BLaER1 (cell line): ENCODE measurements around the gene OTULINL.
"Not testable (repeated sequence)": the region's sequence is repeated elsewhere in the genome, so short reads cannot be mapped to it uniquely, and the experiment has no call there.

ENCODE experiments used
- H3K27ac ChIP-seq: shearing (Covaris generic); formaldehyde crosslinking; 2 replicates; pipeline ENCODE4 v1.8.1; 2022
- H3K27me3 ChIP-seq: shearing (Covaris generic); formaldehyde crosslinking; 2 replicates; pipeline ENCODE4 v1.8.1; 2022
- H3K36me3 ChIP-seq: shearing (Covaris generic); formaldehyde crosslinking; 2 replicates; pipeline ENCODE4 v1.8.1; 2022
- H3K4me1 ChIP-seq: shearing (Covaris generic); formaldehyde crosslinking; 2 replicates; pipeline ENCODE4 v1.8.1; 2022
- H3K4me2 ChIP-seq: shearing (Covaris generic); formaldehyde crosslinking; 2 replicates; pipeline ENCODE4 v1.8.1; 2022
- H3K4me3 ChIP-seq: shearing (Covaris generic); formaldehyde crosslinking; 2 replicates; pipeline ENCODE4 v1.8.1; 2022
- H3K9ac ChIP-seq: shearing (Covaris generic); formaldehyde crosslinking; 2 replicates; pipeline ENCODE4 v1.8.1; 2022
- H3K9me3 ChIP-seq: shearing (Covaris generic); formaldehyde crosslinking; 2 replicates; pipeline ENCODE4 v1.8.1; 2022
- H4K20me1 ChIP-seq: shearing (Covaris generic); formaldehyde crosslinking; 2 replicates; pipeline ENCODE4 v1.8.1; 2022
- Cebpa-rat ChIP-seq: shearing (Covaris generic); IDR thresholded peaks from 2 replicates; pipeline ENCODE4 v1.8.1; 2022

The OTULINL gene

DNA sequence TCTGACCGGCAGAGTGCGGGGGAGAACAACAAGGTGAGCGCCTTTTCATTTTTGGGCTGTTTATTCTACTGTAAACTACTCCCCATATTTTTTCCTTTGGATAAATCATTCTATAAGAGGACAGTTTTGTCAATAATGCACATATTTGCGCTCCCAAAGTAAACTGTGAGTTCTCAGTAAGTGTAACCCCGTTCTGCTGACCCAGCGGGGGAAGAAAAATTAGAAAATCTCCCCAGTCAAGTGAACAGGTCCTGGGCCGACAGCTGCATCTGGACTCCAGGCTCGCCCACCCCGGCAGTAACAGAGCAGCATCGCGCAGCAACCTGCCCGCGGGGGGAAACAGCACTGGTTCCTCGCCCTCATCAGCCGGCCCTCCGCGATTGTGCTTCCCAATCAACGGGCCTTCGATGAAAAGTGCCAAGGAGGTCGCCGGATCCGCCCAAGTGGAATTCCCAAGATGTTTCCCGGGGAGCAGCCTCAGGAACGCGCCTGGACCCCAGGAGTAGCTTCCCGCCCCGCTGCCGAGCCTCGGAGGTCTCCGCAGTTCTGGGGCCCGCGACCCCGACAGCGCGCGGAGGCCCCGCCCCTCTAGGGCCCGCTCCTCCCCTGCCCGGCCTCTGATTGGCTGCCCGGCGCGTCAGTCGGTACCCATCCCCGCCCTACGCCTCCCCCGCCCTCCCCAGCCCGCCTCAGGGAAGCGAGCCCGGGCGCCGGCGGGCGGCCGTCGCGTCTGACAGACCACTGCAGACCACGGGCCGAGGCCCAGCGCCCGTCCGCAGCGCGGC is at the start of gene OTULINL:
Gene OTULINL (plus strand): TSS at position 687 of the 785 bp plus-strand sequence. CDS start 103 bp downstream, outside the sequence.
- no peak for TF ChIP-seq Cebpa-rat
- Histone ChIP-seq H3K9me3 (peaks cover 25% of the 10 kb centered on the region), H3K4me2 (peak within 1 kb of the TSS; percentile 99), H3K4me1 (peaks cover 13% of the 10 kb centered on the region; the same call in 1 of the 2 replicates), H3K9ac (peak within 1 kb of the TSS; percentile 6; the same call in 1 of the 2 replicates), H3K36me3 (no peaks in the 10 kb centered on the region), H3K27me3 (peaks cover 44% of the 10 kb centered on the region), H4K20me1 (peaks cover 8% of the 10 kb centered on the region; the same call in 1 of the 2 replicates), H3K27ac (no peak within 1 kb of the TSS), H3K4me3 (peak within 1 kb of the TSS; percentile 71)

DNA sequence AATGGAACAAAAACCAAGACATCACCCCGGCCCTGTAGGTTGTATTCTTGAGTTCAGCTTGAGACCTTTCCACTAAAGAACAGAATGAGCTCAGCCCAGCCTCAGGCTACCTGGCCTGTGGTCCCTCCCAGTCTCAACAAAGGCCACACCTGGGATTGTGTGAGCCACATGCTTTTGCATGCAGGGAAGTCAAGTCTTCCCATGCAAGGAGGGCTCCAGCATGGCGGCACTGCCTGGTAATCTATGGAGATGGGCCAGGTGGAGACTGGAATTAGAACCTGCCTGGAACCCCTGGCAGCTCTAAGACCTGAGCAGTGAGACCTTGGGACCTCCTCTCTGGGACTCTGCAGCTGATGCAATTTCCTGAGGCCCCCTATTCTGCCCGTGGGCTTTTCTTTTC is 49.4 kb upstream of the OTULINL start:
- no peak for TF ChIP-seq Cebpa-rat
- Histone ChIP-seq H3K9ac (no peak overlapping the region), H3K27ac (no peak overlapping the region), H3K27me3 (no peaks in the 10 kb centered on the region), H3K4me2 (no peak overlapping the region), H4K20me1 (no peaks in the 10 kb centered on the region), H3K4me3 (no peak overlapping the region), H3K4me1 (peaks cover 17% of the 10 kb centered on the region), H3K9me3 (no peaks in the 10 kb centered on the region), H3K36me3 (no peaks in the 10 kb centered on the region)

DNA sequence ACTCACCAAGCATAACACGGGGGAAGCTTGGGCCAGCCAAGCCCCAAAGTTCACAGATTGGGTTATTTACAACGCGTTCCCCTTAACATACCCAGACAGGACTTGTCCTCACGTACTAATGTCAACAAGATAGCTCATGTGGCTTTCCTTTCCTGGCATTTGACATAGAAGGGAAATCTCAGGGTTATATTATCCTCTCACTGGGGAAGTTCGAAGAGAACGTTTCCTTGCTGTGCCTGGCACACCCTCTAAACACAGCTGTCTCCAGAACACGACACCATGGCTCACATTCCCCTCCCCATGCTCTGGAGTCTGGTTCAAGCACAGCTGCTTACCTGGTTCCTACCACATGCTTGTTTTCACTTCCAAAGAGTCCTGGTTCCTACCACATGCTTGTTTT is 46.8 kb upstream of the OTULINL start:
- H3K9me3 ChIP-seq: no peaks in the 10 kb centered on the region
- no peaks in the 10 kb centered on the region for H3K27me3 ChIP-seq

DNA sequence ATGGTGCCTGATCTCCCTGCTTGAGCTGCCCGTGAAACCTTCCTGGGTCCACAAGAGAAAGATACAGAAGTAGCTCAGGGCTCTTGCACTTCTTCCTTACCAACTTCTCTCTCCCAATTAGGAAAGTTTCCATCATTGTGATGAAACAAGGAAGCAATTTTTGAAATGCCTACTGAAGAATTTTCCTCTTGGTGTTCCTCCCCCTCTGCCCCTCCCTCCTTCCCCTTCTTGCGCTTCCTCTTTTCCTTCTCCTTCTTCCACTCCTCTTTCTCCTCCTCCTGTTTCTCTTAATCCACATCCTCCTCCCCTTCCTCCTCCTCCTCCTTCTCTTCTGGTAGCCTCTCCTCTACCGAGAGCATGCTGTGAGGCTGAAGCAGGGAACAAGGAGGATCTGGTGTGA is 36.3 kb upstream of the OTULINL start:
- H3K4me2 ChIP-seq: no peak overlapping the region
- no peak overlapping the region for H3K4me3 ChIP-seq
- no peak overlapping the region for H3K9ac ChIP-seq
- H3K4me1 ChIP-seq: peaks cover 15% of the 10 kb centered on the region
- H3K27ac ChIP-seq: no peak overlapping the region
- H4K20me1 ChIP-seq: 0 out of 2 replicates have a peak, but pooled peaks cover 8% of the 10 kb centered on the region
- TF ChIP-seq Cebpa-rat: no peak
- H3K27me3 ChIP-seq: no peaks in the 10 kb centered on the region
- peaks cover 24% of the 10 kb centered on the region for H3K9me3 ChIP-seq
- no peaks in the 10 kb centered on the region for H3K36me3 ChIP-seq

More for the DNA sequence above, 46.8 kb upstream of the OTULINL start:
- no peak overlapping the region for H3K4me3 ChIP-seq
- H4K20me1 ChIP-seq: no peaks in the 10 kb centered on the region
- H3K9ac ChIP-seq: no peak overlapping the region
- H3K4me2 ChIP-seq: peak overlapping the region; percentile 69
- TF ChIP-seq Cebpa-rat: no peak
- no peak overlapping the region for H3K27ac ChIP-seq
- H3K36me3 ChIP-seq: no peaks in the 10 kb centered on the region
- peaks cover 17% of the 10 kb centered on the region for H3K4me1 ChIP-seq

DNA sequence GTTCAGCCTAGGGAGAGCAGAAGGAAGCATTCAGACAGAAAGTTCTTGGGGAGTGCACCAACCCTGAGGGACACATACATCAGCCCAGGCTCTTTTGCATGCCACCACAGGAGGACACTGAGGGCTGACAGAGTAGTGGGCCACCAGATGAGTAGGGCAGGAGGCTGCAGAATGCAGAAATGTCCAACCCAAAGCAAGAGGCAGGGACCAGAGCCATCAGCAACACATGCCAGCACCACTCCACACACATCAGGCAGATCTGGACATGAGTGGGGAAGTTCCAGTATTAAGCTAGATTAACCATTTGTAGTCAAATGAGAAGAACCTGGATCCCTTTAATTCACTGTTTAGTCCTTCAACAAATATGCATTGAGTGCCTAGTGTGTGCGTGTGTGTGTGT is 35.7 kb upstream of the OTULINL start:
- H4K20me1 ChIP-seq: 0 out of 2 replicates have a peak, but pooled peaks cover 8% of the 10 kb centered on the region
- H3K27me3 ChIP-seq: peaks cover 2% of the 10 kb centered on the region; the same call in 1 of the 2 replicates
- no peak overlapping the region for H3K9ac ChIP-seq
- H3K4me1 ChIP-seq: peaks cover 15% of the 10 kb centered on the region
- no peak overlapping the region for H3K4me2 ChIP-seq
- H3K36me3 ChIP-seq: no peaks in the 10 kb centered on the region
- peaks cover 19% of the 10 kb centered on the region for H3K9me3 ChIP-seq
- no peak overlapping the region for H3K4me3 ChIP-seq
- TF ChIP-seq Cebpa-rat: no peak
- no peak overlapping the region for H3K27ac ChIP-seq

DNA sequence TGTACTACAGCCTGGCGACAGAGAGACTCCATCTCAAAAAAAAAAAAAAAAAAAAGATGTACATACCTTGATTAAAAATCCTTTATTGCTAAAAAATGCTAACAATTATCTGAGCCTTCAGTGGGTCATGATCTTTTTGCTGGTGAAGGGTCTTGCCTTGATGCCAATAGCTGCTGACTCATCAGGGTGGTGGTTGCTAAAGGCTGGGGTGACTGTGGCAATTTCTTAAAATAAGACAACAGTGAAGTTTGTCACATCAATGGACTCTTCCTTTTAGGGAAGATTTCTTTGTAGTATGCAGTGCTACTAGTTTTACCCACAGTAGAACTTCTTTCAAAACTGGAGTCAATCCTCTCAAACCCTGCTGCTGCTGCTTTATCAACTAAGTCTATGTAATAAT is 33.9 kb upstream of the OTULINL start:
- Histone ChIP-seq H3K27me3 (peaks cover 4% of the 10 kb centered on the region; the same call in 1 of the 2 replicates), H3K27ac (no peak overlapping the region), H3K9me3 (peaks cover 14% of the 10 kb centered on the region), H3K4me3 (no peak overlapping the region), H3K36me3 (no peaks in the 10 kb centered on the region), H4K20me1 (0 out of 2 replicates have a peak, but pooled peaks cover 8% of the 10 kb centered on the region), H3K4me2 (no peak overlapping the region), H3K4me1 (peaks cover 15% of the 10 kb centered on the region), H3K9ac (no peak overlapping the region)
- no peak for TF ChIP-seq Cebpa-rat

DNA sequence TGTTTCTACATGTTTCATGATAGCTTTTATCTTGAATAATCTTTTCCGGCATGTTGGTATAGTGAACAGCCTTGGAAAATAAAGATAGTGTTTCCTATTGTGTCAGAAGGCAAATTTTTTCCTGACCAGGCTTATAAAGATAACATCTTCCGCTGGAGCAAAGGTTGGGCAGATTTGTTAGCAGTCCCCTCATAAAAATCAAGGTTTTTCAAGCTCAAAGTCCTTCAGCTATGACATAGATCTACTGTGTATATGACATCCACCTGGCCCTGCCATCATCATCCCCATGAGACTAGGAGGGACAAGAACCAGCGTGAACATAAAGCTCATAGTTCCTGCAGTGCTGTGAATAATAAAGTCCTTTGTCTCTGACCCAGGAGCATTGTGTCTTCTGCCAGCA is 30.4 kb upstream of the OTULINL start:
- H3K4me1 ChIP-seq: peaks cover 15% of the 10 kb centered on the region
- H3K9ac ChIP-seq: no peak overlapping the region
- H3K4me3 ChIP-seq: no peak overlapping the region
- H3K4me2 ChIP-seq: no peak overlapping the region
- H3K27ac ChIP-seq: no peak overlapping the region
- H3K27me3 ChIP-seq: peaks cover 4% of the 10 kb centered on the region; the same call in 1 of the 2 replicates
- H3K36me3 ChIP-seq: no peaks in the 10 kb centered on the region
- H4K20me1 ChIP-seq: 0 out of 2 replicates have a peak, but pooled peaks cover 8% of the 10 kb centered on the region
- H3K9me3 ChIP-seq: peaks cover 39% of the 10 kb centered on the region
- no peak for TF ChIP-seq Cebpa-rat

DNA sequence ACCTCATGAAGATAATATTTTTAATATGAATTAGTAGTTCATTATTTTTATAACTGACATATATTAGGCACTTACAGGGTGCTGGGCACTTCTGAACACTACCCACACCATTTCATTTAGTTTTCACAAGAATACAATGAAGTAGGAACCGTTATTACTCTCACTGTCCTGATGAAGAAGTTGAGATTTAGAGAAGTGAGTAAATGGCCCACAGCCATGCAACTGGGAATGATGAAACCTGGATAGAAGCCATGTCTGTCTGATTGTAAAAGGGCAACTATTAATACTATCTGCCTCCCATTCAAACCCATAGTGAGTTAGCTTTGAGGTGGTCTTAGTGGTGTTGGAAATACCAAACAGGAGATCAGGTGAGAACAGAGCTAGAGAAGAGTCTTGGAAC is 29.6 kb upstream of the OTULINL start:
- no peak for TF ChIP-seq Cebpa-rat
- no peak overlapping the region for H3K4me2 ChIP-seq
- peaks cover 34% of the 10 kb centered on the region for H3K9me3 ChIP-seq
- H3K9ac ChIP-seq: no peak overlapping the region
- H3K27ac ChIP-seq: no peak overlapping the region
- 0 out of 2 replicates have a peak, but pooled peaks cover 8% of the 10 kb centered on the region for H4K20me1 ChIP-seq
- H3K4me3 ChIP-seq: no peak overlapping the region
- H3K4me1 ChIP-seq: peaks cover 19% of the 10 kb centered on the region
- H3K36me3 ChIP-seq: no peaks in the 10 kb centered on the region
- H3K27me3 ChIP-seq: peaks cover 4% of the 10 kb centered on the region; the same call in 1 of the 2 replicates

DNA sequence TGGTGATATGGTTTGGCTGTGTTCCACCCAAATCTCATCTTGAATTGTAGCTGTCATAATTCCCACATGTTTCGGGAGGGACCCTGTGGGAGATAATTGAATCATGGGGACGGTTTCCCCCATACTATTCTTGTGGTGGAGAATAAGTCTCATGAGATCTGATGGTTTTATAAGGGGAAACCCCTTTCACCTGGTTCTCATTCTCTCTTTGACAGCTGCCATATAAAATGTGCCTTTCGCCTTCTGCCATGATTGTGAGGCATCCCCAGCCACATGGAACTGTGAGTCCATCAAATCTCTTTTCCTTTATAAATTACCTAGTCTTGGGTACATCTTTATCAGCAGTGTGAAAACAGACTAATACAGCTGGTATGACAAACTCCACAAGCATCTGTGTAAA is 27.3 kb upstream of the OTULINL start:
- H3K4me1 ChIP-seq: peaks cover 35% of the 10 kb centered on the region

DNA sequence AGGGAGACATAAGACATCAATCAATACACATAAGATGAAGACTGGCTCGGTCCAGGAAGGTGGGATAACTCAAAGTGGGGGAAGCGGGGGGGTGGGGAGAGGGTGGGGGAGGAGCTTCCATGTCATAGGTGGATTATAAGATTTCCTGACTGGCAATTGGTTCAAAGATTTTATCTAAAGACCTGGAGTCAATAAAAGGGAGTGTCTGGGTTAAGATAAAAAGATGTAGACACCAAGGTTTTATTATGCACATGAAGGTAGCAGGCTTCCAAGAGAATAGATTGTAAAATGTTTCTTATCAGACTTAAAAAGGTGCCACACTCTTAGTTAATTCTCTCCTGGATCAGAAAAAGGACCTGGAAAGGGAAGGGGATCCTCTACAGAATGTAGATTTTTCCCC is 25.6 kb upstream of the OTULINL start:
- Histone ChIP-seq H3K4me2 (no peak overlapping the region), H3K27me3 (0 out of 2 replicates have a peak, but pooled peaks cover under 1% of the 10 kb centered on the region), H3K9me3 (peaks cover 34% of the 10 kb centered on the region), H3K4me1 (peaks cover 44% of the 10 kb centered on the region), H3K4me3 (no peak overlapping the region), H3K36me3 (no peaks in the 10 kb centered on the region), H3K27ac (no peak overlapping the region), H4K20me1 (no peaks in the 10 kb centered on the region), H3K9ac (no peak overlapping the region)
- TF ChIP-seq Cebpa-rat: no peak

More for the DNA sequence above, 27.3 kb upstream of the OTULINL start:
- H3K4me3 ChIP-seq, H4K20me1 ChIP-seq, H3K27ac ChIP-seq, H3K27me3 ChIP-seq, H3K36me3 ChIP-seq, H3K9ac ChIP-seq, H3K4me2 ChIP-seq: not testable (repeated sequence)
- peaks cover 34% of the 10 kb centered on the region for H3K9me3 ChIP-seq
